HG03378 (cell line): ENCODE measurements around the gene KRTAP4-4.

Source experiments
- ATAC-seq: cut with Tn5 transposase; IDR thresholded peaks from one replicate; pipeline ENCODE4 v1.9.1; 2021; ENCODE audit warnings: mild to moderate bottlenecking, moderate library complexity; ENCODE audit not compliant: unreplicated experiment

Gene KRTAP4-4

DNA sequence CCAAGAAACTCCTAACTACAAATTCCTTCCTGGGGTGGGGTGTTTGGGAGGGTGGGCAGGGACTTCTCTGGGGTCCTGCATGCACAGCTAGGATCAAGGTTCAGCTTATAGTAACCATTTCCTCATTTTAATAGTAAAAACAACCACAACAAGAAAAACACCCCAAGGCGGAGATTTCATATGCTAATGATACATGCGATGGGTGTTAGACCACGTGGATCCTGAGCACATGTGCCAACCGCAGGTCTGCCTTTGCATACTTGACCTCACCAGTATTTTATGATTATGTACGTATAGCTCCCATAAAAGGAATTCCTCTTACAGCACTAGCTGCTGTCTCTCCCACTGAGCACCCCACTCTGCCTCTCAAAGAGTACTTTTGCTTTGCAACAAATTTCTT lies 44.3 kb downstream of the KRTAP4-4 start:
- ATAC-seq = no peak

DNA sequence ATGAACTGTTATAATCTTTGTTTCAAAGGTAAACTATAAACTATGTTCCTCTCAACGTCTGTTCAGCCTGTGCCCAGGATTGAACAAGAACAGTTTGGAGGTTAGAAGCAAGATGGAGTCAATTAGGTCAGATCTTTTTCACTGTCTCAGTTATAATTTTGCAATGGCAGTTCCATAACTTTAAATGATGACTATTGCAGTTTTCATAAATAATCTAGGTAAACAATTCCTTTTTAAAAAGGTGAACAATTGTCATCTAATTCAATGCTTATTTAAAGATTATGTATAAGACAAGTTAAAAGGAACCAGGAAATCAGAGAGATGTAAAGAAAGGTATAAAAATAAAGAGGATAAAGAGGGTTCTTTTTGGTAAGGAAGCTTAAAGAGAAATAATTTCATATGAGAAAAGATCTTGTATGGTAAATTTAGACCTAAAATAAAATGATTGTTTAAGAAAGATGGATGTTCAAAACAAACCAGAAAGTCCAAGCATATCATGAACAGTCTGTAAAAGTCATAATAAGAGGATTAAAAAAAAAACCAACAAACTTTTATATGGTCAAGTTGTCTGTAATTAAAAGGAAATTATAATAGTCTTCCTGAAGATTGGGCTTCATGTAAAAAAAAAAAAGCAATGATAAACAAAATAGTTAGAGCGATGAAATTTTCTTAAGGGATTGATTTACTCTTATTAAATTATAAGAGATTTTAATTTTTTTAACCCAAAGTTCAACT lies 49.2 kb downstream of the KRTAP4-4 start:
- ATAC-seq = no peak
